ENCODE data around the gene NOC4L. TPM values are rescaled to one million over a fixed set of nuclear protein-coding genes. Genes with fewer than 3 reads are reported as not detected.

The NOC4L gene
- total and polyA plus RNA-seq, 2 of the 4 experiments (the other 2 are of a cell fraction) = 5.2 to 13.4 TPM

GRCh38 chr12:132166801-132167591 is 22.7 kb downstream of the NOC4L start:
- no peak overlapping the region for H4K8ac ChIP-seq (ENCODE audit: low read depth in 2 of 2, low read length in 2 of 2)
- H3K4me2 ChIP-seq (ENCODE audit: low read depth, low read length) = no peak overlapping the region
- no peaks in the 10 kb centered on the region for H3K79me1 ChIP-seq (ENCODE audit: low read depth in 1 of 2, low read length in 2 of 2)
- H3K14ac ChIP-seq (replicated peaks; ENCODE audit: low read depth, low read length) = no peak overlapping the region
- in situ Hi-C loops (cut with MboI; ENCODE audit: low sequenced_read_pairs) (no loop called here), dilution Hi-C loops (cut with HindIII; ENCODE audit: low sequenced_read_pairs, unreplicated experiment) (no loop called here), intact Hi-C loops (cut with micrococcal nuclease) (no loop called here)
- H2AFZ ChIP-seq (replicated peaks; ENCODE audit: low read length, poor library complexity) = no peak overlapping the region
- ATAC-seq (ENCODE audit: low read depth) (no peak), DNase-seq (no peak)
- H3K18ac ChIP-seq (ENCODE audit: low read depth, low read length) = no peak overlapping the region
- no peak overlapping the region for H4K5ac ChIP-seq (ENCODE audit: low read depth, low read length)
- no peak overlapping the region for H2BK15ac ChIP-seq (ENCODE audit: low read depth, low read length)
- peaks cover 11% of the 10 kb centered on the region; the same call in 1 of the 2 replicates for H4K20me1 ChIP-seq (ENCODE audit: insufficient read depth, low read length)
- no peak overlapping the region for H3K27ac ChIP-seq (ENCODE audit: insufficient read depth, low read length)
- TF ChIP-seq CHD1 (IDR thresholded peaks at IDR 0.05; ENCODE audit: low read depth, low read length) (no peak), RAD21 (IDR thresholded peaks at IDR 0.05; ENCODE audit: low read length) (no peak), MAFK (IDR thresholded peaks at IDR 0.05; ENCODE audit: low read depth, low read length) (no peak), RFX5 (IDR thresholded peaks at IDR 0.05; ENCODE audit: low read depth, low read length) (no peak), MXI1 (IDR thresholded peaks at IDR 0.05; ENCODE audit: borderline replicate concordance, low read depth, low read length) (no peak)
- TF ChIP-seq, protein P1, sequence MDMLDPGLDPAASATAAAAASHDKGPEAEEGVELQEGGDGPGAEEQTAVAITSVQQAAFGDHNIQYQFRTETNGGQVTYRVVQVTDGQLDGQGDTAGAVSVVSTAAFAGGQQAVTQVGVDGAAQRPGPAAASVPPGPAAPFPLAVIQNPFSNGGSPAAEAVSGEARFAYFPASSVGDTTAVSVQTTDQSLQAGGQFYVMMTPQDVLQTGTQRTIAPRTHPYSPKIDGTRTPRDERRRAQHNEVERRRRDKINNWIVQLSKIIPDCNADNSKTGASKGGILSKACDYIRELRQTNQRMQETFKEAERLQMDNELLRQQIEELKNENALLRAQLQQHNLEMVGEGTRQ (IDR thresholded peaks at IDR 0.05; ENCODE audit: low read depth, low read length) = no peak
- peaks cover 15% of the 10 kb centered on the region for H3K4me1 ChIP-seq (ENCODE audit: control insufficient read depth, insufficient read depth, low read length)
- H3K4me3 ChIP-seq (ENCODE audit: insufficient read depth, low read depth, low read length) = no peak overlapping the region
- H3K9ac ChIP-seq (ENCODE audit: low read depth, low read length) = no peak overlapping the region
- H2BK120ac ChIP-seq (ENCODE audit: low read depth, low read length) = no peak overlapping the region
- peaks cover 5% of the 10 kb centered on the region; the same call in 1 of the 2 replicates for H3K9me1 ChIP-seq (ENCODE audit: insufficient read depth, low read length)
- H2BK5ac ChIP-seq (ENCODE audit: low read depth, low read length, poor library complexity, severe bottlenecking) = no peak overlapping the region
- no peak overlapping the region for H3K56ac ChIP-seq (ENCODE audit: extremely low read depth, insufficient read depth, low read length)
- H3K27me3 ChIP-seq (ENCODE audit: control insufficient read depth, insufficient read depth, low read length) = peaks cover 22% of the 10 kb centered on the region; the same call in 1 of the 2 replicates
- no peak overlapping the region for H3K4ac ChIP-seq (ENCODE audit: low read depth, low read length)
- H3K23ac ChIP-seq (ENCODE audit: low read depth, low read length) = no peak overlapping the region
- ChIA-PET CTCF (no interaction called here), POLR2A (ENCODE audit: unreplicated experiment) (no interaction called here)
- no peak overlapping the region for H2AK9ac ChIP-seq (replicated peaks; ENCODE audit: low read depth, low read length, poor library complexity)
- H3K9me3 ChIP-seq (ENCODE audit: control insufficient read depth, insufficient read depth, low read length) = no peaks in the 10 kb centered on the region
- BruUV-seq (replicated peaks) = no TSS peak
- 75% methylated on average over 1 of the region's 10 CpGs; no CpG with 5 or more reads in 1 of the 2 experiments for WGBS, 2 experiments (ENCODE audit: extremely low coverage in 2 of 2, insufficient read length in 1 of 2)
- H2BK20ac ChIP-seq (ENCODE audit: low read depth, low read length) = no peak overlapping the region
- no peak overlapping the region for H2AK5ac ChIP-seq (ENCODE audit: low read depth, low read length)
- H3K36me3 ChIP-seq (ENCODE audit: control insufficient read depth, insufficient read depth, low read length) = no peaks in the 10 kb centered on the region
- no peak overlapping the region for H4K91ac ChIP-seq (ENCODE audit: insufficient read depth, low read depth, low read length)
